Gastroesophageal sphincter (tissue), 3 donors: ENCODE data around the gene SCAP.

Experiments
- POLR2A ChIP-seq, 2 donors: fragments of 450-650 bp; IDR thresholded peaks; one replicate each; pipeline ENCODE4 v1.6.1; 2017; ENCODE audit warnings: antibody characterized with exemption in 2 of 2, mild to moderate bottlenecking in 2 of 2, moderate library complexity in 1 of 2
- POLR2AphosphoS5 ChIP-seq: sonication (generic); formaldehyde crosslinking; IDR thresholded peaks from one replicate; pipeline ENCODE4 v1.6.1; 2017; ENCODE audit warnings: antibody characterized with exemption
- TF ChIP-seq, protein P1 (sequence below), 4 experiments: fragments of 200-600 bp in 2 of 4; fragments of 450-650 bp in 2 of 4; sonication (generic) in 1 of 4; IDR thresholded peaks; one replicate each; pipeline ENCODE4 v1.5.1; 2017 to 2019; ENCODE audit warnings: antibody characterized with exemption in 4 of 4, mild to moderate bottlenecking in 2 of 4, moderate library complexity in 2 of 4

DNA sequence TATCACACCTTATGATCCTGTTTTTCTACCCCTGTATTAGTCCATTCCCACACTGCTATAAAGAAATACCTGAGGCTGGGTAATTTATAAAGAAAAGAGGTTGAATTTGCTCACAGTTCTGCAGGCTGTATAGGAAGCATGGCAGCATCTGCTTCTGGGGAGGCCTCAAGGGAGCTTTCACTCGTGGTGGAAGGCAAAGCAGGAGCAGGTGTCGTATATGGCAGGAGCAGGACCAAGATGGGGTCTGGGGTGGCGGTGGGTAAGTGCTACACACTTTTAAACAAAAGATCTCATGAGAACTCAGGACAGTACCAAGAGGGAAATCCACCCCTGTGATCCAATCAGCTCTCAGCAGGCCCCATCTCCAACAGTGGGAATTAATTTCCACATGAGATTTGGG, 15.4 kb upstream of the SCAP start:
- TF ChIP-seq, protein P1, sequence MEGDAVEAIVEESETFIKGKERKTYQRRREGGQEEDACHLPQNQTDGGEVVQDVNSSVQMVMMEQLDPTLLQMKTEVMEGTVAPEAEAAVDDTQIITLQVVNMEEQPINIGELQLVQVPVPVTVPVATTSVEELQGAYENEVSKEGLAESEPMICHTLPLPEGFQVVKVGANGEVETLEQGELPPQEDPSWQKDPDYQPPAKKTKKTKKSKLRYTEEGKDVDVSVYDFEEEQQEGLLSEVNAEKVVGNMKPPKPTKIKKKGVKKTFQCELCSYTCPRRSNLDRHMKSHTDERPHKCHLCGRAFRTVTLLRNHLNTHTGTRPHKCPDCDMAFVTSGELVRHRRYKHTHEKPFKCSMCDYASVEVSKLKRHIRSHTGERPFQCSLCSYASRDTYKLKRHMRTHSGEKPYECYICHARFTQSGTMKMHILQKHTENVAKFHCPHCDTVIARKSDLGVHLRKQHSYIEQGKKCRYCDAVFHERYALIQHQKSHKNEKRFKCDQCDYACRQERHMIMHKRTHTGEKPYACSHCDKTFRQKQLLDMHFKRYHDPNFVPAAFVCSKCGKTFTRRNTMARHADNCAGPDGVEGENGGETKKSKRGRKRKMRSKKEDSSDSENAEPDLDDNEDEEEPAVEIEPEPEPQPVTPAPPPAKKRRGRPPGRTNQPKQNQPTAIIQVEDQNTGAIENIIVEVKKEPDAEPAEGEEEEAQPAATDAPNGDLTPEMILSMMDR (IDR thresholded peaks at IDR 0.05): no peak
- TF ChIP-seq POLR2A (IDR thresholded peaks at IDR 0.05): no peak
- TF ChIP-seq POLR2AphosphoS5: no peak
